ENCODE data around the gene TTC7B. TPM values are rescaled to one million over a fixed set of nuclear protein-coding genes. Genes with fewer than 3 reads are reported as not detected.
A peak's percentile ranks its signal among the peaks of the same experiment; 100 is the strongest.

Gene TTC7B
- total RNA-seq, 4 donors from 2014 or later: 8.4 to 11.2 (median 9.2) TPM

DNA sequence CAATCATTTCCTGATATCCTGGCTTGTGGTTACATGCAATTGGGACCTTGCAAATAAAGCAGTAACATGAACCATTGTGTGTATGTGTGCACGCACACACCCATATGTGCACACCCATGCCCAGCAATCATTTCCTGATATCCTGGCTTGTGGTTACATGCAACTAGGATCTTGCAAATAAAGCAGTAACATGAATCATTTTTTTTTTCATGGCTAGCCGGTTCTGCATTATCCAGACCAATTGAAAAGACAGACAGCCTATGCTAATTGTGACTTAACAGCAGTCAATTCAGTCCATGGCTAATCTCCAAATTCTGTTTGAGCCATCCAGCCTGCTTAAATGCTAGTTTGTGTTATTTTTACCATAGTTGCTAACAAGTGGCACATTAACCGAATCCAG is 134.3 kb downstream of the TTC7B start:
- H3K4me1 ChIP-seq: peaks cover 3 to 28% (median 10%) of the 10 kb centered on the region in 4 donors
- TF ChIP-seq CTCF (IDR thresholded peaks at IDR 0.05): no peak
- no peak for TF ChIP-seq POLR2A (IDR thresholded peaks at IDR 0.05)
- no peak for TF ChIP-seq POLR2AphosphoS5 (IDR thresholded peaks at IDR 0.05)
- no peak for TF ChIP-seq EP300 (IDR thresholded peaks at IDR 0.05; ENCODE audit: low read depth)

DNA sequence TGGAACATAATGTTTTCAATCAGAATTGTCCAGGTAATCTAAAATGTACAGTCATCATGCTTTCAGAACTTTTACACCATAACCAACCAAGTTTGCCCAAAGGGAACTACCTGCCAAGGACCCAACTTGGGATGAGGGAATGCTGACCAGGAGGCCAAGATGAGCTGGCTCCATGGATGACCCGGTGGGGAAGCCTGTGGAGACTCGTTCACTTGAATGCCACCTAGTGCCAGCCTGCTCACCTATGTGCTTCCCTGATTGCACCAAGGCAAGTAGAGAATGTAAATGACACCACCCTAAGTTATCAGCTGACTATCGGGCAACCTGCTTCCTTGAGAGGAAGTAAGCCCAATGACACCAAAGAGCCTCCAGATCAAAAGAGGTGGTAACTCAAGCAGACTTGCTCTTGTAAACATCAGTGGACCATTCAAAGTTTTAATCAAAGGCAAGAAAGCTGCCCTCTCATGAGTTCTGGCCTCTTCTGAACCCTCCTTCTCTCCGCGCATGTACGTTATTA is 137.3 kb downstream of the TTC7B start:
- H3K27me3 ChIP-seq: no peaks in the 10 kb centered on the region
- TF ChIP-seq POLR2A (IDR thresholded peaks at IDR 0.05) (no peak), EP300 (IDR thresholded peaks at IDR 0.05; ENCODE audit: low read depth) (no peak), CTCF (IDR thresholded peaks at IDR 0.05) (no peak), POLR2AphosphoS5 (IDR thresholded peaks at IDR 0.05) (no peak)
- no peak overlapping the region for H3K4me3 ChIP-seq
- intact Hi-C loops (cut with DNase I; ENCODE audit: low total_unique reads): loop anchor here (10.0 kb wide), 1 partner anchor 124 kb away; no protein-coding TSS in a partner anchor
- H3K9me3 ChIP-seq: no peaks in the 10 kb centered on the region
- H3K27ac ChIP-seq: no peak overlapping the region
- no peaks in the 10 kb centered on the region for H3K36me3 ChIP-seq
- peaks cover 3 to 28% (median 10%) of the 10 kb centered on the region in 4 donors for H3K4me1 ChIP-seq
- in situ Hi-C loops (cut with MboI; ENCODE audit: low pct_ligation_motif_present in 1 of 4, low pct_unique_long_range_greater_than_20kb in 1 of 4, low sequenced_read_pairs in 3 of 4): loop anchor here in 3 of 4 donors (25.0 kb wide), 2 partner anchors 267 to 367 kb away; no protein-coding TSS in a partner anchor
- no peak for DNase-seq
- 86 to 100% methylated on average over 3 to 6 of the region's 6 CpGs for WGBS, 2 donors (ENCODE audit: low coverage in 1 of 2)

More for the DNA sequence above, 134.3 kb downstream of the TTC7B start:
- Histone ChIP-seq H3K27ac (no peak overlapping the region), H3K9me3 (no peaks in the 10 kb centered on the region), H3K4me3 (no peak overlapping the region), H3K27me3 (no peaks in the 10 kb centered on the region), H3K36me3 (no peaks in the 10 kb centered on the region)
- intact Hi-C loops (cut with DNase I; ENCODE audit: low total_unique reads) (no loop called here), in situ Hi-C loops (cut with MboI; ENCODE audit: low pct_ligation_motif_present in 1 of 4, low pct_unique_long_range_greater_than_20kb in 1 of 4, low sequenced_read_pairs in 3 of 4) (loop anchor here in 3 of 4 donors (25.0 kb wide), 2 partner anchors 270 to 370 kb away; no protein-coding TSS in a partner anchor)
- WGBS, 2 donors (ENCODE audit: low coverage in 1 of 2): 33 to 53% methylated on average over 3 of the region's 3 CpGs
- peak; percentile 44 for DNase-seq

- no peaks in the 10 kb centered on the region for H3K36me3 ChIP-seq
- no peaks in the 10 kb centered on the region for H3K9me3 ChIP-seq
- no peaks in the 10 kb centered on the region for H3K27me3 ChIP-seq
- peak overlapping the region in 3 of 4 donors; percentile 51 to 78 (median 70) for H3K27ac ChIP-seq
- in situ Hi-C loops (cut with MboI; ENCODE audit: low pct_ligation_motif_present in 1 of 4, low pct_unique_long_range_greater_than_20kb in 1 of 4, low sequenced_read_pairs in 3 of 4) (loop anchor here in 3 of 4 donors (25.0 kb wide), 2 partner anchors 266 to 366 kb away; no protein-coding TSS in a partner anchor), intact Hi-C loops (cut with DNase I; ENCODE audit: low total_unique reads) (loop anchor here (10.0 kb wide), 1 partner anchor 124 kb away; no protein-coding TSS in a partner anchor)
- no peak overlapping the region for H3K4me3 ChIP-seq
- TF ChIP-seq CTCF (IDR thresholded peaks at IDR 0.05): no peak
- no peak for TF ChIP-seq POLR2A (IDR thresholded peaks at IDR 0.05)
- no peak for TF ChIP-seq POLR2AphosphoS5 (IDR thresholded peaks at IDR 0.05)
- TF ChIP-seq EP300 (IDR thresholded peaks at IDR 0.05; ENCODE audit: low read depth): no peak
- no peak for DNase-seq
- H3K4me1 ChIP-seq: peaks cover 3 to 28% (median 10%) of the 10 kb centered on the region in 4 donors
- WGBS, 2 donors (ENCODE audit: low coverage in 1 of 2): 96 to 100% methylated on average over 1 of the region's 1 CpG
Measured at GRCh38 chr14:90678420-90678819, 137.8 kb downstream of the TTC7B start.

DNA sequence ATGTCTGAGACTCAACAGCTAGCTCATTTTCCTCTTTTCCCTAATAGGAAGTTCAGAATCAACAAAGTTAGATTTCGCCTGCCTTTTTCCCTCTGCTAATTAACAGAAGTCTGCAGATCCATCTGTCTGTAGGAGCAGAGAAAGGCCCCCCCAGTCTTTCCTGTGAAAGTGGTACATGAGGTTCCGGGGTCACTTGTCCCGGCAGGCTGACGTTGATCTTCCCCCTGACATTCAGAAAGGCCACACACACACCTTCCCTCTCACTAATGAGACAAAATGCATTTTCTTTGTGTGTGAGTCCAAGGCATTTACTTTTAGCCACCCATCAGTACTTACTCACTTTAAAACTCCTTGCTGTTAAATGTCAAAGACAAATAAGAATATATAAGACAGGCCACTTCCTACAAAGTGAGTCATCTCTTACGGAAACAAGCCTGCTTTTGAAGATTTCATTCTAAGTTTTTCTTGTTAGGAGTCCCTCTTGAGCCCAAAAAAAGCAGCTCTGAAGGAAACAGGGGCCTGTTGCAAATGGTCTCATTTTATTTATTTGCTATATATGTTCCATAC is 138.7 kb downstream of the TTC7B start:
- intact Hi-C loops (cut with DNase I; ENCODE audit: low total_unique reads): loop anchor here (10.0 kb wide), 1 partner anchor 123 kb away; no protein-coding TSS in a partner anchor
- Histone ChIP-seq H3K27me3 (no peaks in the 10 kb centered on the region), H3K36me3 (no peaks in the 10 kb centered on the region), H3K4me1 (peaks cover 3 to 28% (median 10%) of the 10 kb centered on the region in 4 donors), H3K27ac (peak overlapping the region; percentile 51 to 78 (median 64)), H3K4me3 (no peak overlapping the region), H3K9me3 (no peaks in the 10 kb centered on the region)
- TF ChIP-seq POLR2AphosphoS5 (IDR thresholded peaks at IDR 0.05) (peak; percentile 71 to 78 (median 78)), EP300 (IDR thresholded peaks at IDR 0.05; ENCODE audit: low read depth) (peak; percentile 52), POLR2A (IDR thresholded peaks at IDR 0.05) (no peak), CTCF (IDR thresholded peaks at IDR 0.05) (no peak)
- 61 to 62% methylated on average over 2 to 5 of the region's 5 CpGs for WGBS, 2 donors (ENCODE audit: low coverage in 1 of 2)
- in situ Hi-C loops (cut with MboI; ENCODE audit: low pct_ligation_motif_present in 1 of 4, low pct_unique_long_range_greater_than_20kb in 1 of 4, low sequenced_read_pairs in 3 of 4): loop anchor here in 3 of 4 donors (25.0 kb wide), 2 partner anchors 265 to 365 kb away; no protein-coding TSS in a partner anchor
- DNase-seq: no peak
